HG03196 (cell line): ENCODE measurements around the gene DPP10.

Experiments
- ATAC-seq: cut with Tn5 transposase; IDR thresholded peaks from one replicate; pipeline ENCODE4 v1.9.1; 2021; ENCODE audit not compliant: unreplicated experiment

Gene DPP10

GRCh38 chr2:115838539-115838938 lies 1396.1 kb downstream of the DPP10 start:
- no peak for ATAC-seq

- ATAC-seq = no peak
Observed at GRCh38 chr2:115842306-115842705, 1399.9 kb downstream of the DPP10 start.

GRCh38 chr2:115848192-115848591 lies 1405.8 kb downstream of the DPP10 start:
- no peak for ATAC-seq

- no peak for ATAC-seq
Observed at GRCh38 chr2:115867024-115867423, 1424.6 kb downstream of the DPP10 start.

- no peak for ATAC-seq
Observed at GRCh38 chr2:115874427-115874826, 1432.0 kb downstream of the DPP10 start.

GRCh38 chr2:115880558-115880957 lies 1438.1 kb downstream of the DPP10 start:
- no peak for ATAC-seq

GRCh38 chr2:115887209-115887776 lies 1444.9 kb downstream of the DPP10 start:
- no peak for ATAC-seq
